Body of pancreas (tissue), 4 donors: ENCODE measurements around the gene KRT38.
"Not testable (repeated sequence)": the region's sequence is repeated elsewhere in the genome, so short reads cannot be mapped to it uniquely, and the experiment has no call there.

ENCODE experiments used
- POLR2A ChIP-seq, 3 donors: fragments of 450-650 bp; IDR thresholded peaks; one replicate each; pipeline ENCODE4 v1.6.1; 2016; ENCODE audit warnings: antibody characterized with exemption in 3 of 3, mild to moderate bottlenecking in 2 of 3
- TF ChIP-seq, protein P1 (sequence below), 7 experiments: fragments of 450-650 bp in 4 of 7; fragments of 200-600 bp in 3 of 7; sonication (generic) in 3 of 7; IDR thresholded peaks; one replicate each; pipeline ENCODE4 v1.5.1; 2016 to 2019; ENCODE audit warnings: antibody characterized with exemption in 7 of 7

- TF ChIP-seq, protein P1, sequence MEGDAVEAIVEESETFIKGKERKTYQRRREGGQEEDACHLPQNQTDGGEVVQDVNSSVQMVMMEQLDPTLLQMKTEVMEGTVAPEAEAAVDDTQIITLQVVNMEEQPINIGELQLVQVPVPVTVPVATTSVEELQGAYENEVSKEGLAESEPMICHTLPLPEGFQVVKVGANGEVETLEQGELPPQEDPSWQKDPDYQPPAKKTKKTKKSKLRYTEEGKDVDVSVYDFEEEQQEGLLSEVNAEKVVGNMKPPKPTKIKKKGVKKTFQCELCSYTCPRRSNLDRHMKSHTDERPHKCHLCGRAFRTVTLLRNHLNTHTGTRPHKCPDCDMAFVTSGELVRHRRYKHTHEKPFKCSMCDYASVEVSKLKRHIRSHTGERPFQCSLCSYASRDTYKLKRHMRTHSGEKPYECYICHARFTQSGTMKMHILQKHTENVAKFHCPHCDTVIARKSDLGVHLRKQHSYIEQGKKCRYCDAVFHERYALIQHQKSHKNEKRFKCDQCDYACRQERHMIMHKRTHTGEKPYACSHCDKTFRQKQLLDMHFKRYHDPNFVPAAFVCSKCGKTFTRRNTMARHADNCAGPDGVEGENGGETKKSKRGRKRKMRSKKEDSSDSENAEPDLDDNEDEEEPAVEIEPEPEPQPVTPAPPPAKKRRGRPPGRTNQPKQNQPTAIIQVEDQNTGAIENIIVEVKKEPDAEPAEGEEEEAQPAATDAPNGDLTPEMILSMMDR (IDR thresholded peaks at IDR 0.05) = not testable (repeated sequence)
- TF ChIP-seq POLR2A (IDR thresholded peaks at IDR 0.05) = not testable (repeated sequence)
These were observed 10.4 kb downstream of the KRT38 start for GRCh38 chr17:41430376-41430775.
